Stimulated activated CD4-positive, alpha-beta T cell treated with anti-CD3 and anti-CD28 coated beads, Interleukin-4, amount 100 ng/mL, for 48 hours (primary cell): ENCODE data around the gene OXSM.

Experiments
- DNase-seq, 2 donors: peaks; one replicate each; pipeline ENCODE4 v3.0.0-alpha.2; 2020; ENCODE audit warnings: low read depth in 2 of 2

OXSM gene

GRCh38 chr3:25789596-25790556, at the start of gene OXSM:
Gene OXSM, plus strand, starts transcription at chr3:25790090. Its CDS starts 931 bp downstream, at chr3:25791021.
- DNase-seq, result peak; percentile 86 to 91

GRCh38 chr3:25744470-25744869, 45.4 kb upstream of the OXSM start:
- DNase-seq, result no peak

GRCh38 chr3:25747033-25747432, 42.9 kb upstream of the OXSM start:
- DNase-seq, result no peak

GRCh38 chr3:25748189-25748588, 41.7 kb upstream of the OXSM start:
- no peak for DNase-seq

GRCh38 chr3:25749031-25749581, 40.8 kb upstream of the OXSM start:
- DNase-seq, result no peak

GRCh38 chr3:25751048-25751447, 38.8 kb upstream of the OXSM start:
- DNase-seq, result no peak

GRCh38 chr3:25751725-25752124, 38.2 kb upstream of the OXSM start:
- no peak for DNase-seq

GRCh38 chr3:25768851-25769250, 21.0 kb upstream of the OXSM start:
- no peak for DNase-seq

- no peak for DNase-seq
Measured at GRCh38 chr3:25775936-25776335, 14.0 kb upstream of the OXSM start.

- DNase-seq, result no peak
Measured at GRCh38 chr3:25780618-25781017, 9.3 kb upstream of the OXSM start.

GRCh38 chr3:25781145-25781757, 8.6 kb upstream of the OXSM start:
- DNase-seq, result no peak

- no peak for DNase-seq
Measured at GRCh38 chr3:25781758-25782594, 7.9 kb upstream of the OXSM start.

GRCh38 chr3:25782636-25782937, 7.3 kb upstream of the OXSM start:
- DNase-seq, result no peak

GRCh38 chr3:25782938-25783660, 6.8 kb upstream of the OXSM start, which contains the start of gene NGLY1:
Gene NGLY1, minus strand, starts transcription at chr3:25783443. Its CDS starts 53 bp downstream, at chr3:25783390.
- peak; percentile 71 to 80 for DNase-seq

- DNase-seq, result no peak
Measured at GRCh38 chr3:25783661-25784512, 6.0 kb upstream of the OXSM start.

- no peak for DNase-seq
Measured at GRCh38 chr3:25784971-25785370, 4.9 kb upstream of the OXSM start.

GRCh38 chr3:25785826-25786225, 4.1 kb upstream of the OXSM start:
- DNase-seq, result no peak

GRCh38 chr3:25787689-25788088, 2.2 kb upstream of the OXSM start:
- no peak for DNase-seq

- no peak for DNase-seq
Measured at GRCh38 chr3:25789209-25789595, 688 bp upstream of the OXSM start.

- DNase-seq, result no peak
Measured at GRCh38 chr3:25801786-25802185, 11.9 kb downstream of the OXSM start.
